Measurements from ENCODE around the gene HRAS. TPM values are rescaled to one million over a fixed set of nuclear protein-coding genes. Genes with fewer than 3 reads are reported as not detected.

The HRAS gene
- total RNA-seq, 2 donors from 2014 or later: 64.8 to 68.2 TPM

GRCh38 chr11:484616-485015 lies 50.8 kb downstream of the HRAS start:
- Histone ChIP-seq H3K36me3 (ENCODE audit: control insufficient read depth, insufficient read depth, low read length) (no peaks in the 10 kb centered on the region), H3K9me3 (ENCODE audit: control insufficient read depth, low read length) (no peaks in the 10 kb centered on the region), H3K9ac (ENCODE audit: extremely low read depth, low read length, poor library complexity, severe bottlenecking) (no peak overlapping the region), H3K4me1 (ENCODE audit: control insufficient read depth, insufficient read depth, low read length) (no peaks in the 10 kb centered on the region), H3K4me3 (ENCODE audit: low read length) (no peak overlapping the region), H3K27ac (ENCODE audit: low read depth, low read length) (no peak overlapping the region), H3K27me3 (ENCODE audit: control insufficient read depth, insufficient read depth, low read length, poor library complexity, severe bottlenecking) (no peaks in the 10 kb centered on the region)
- no peak for TF ChIP-seq CTCF (conservative IDR thresholded peaks at IDR 0.05)
- Mint-ChIP-seq H3K4me3 (no peak overlapping the region), H3K27ac (no peak overlapping the region), H3K9me3 (peaks cover 2% of the 10 kb centered on the region), H3K36me3 (ENCODE audit: low read depth) (peaks cover 29% of the 10 kb centered on the region), H3K27me3 (ENCODE audit: insufficient read depth) (no peaks in the 10 kb centered on the region), H3K4me1 (no peaks in the 10 kb centered on the region)
- 98 to 99% methylated on average over 38 of the region's 38 CpGs for WGBS, 2 experiments (ENCODE audit: insufficient coverage in 1 of 2, insufficient read length in 1 of 2)
- no peak for DNase-seq

Small RNAs within 50 kb of the gene (microRNA-seq; reads per million reads assigned to microRNA genes)
- 161 reads per million, percentile 80 among the genes with 10 or more reads in this experiment for gene MIR210 (ENCODE audit: borderline microRNAs expressed)

Other genes starting within 250 kb of the HRAS start
- 100 to 1,000 TPM; 129 to 186 TPM for gene PGGHG, start 246.4 kb downstream of the HRAS start, total RNA-seq
- gene IFITM5, start 236.1 kb downstream of the HRAS start, total RNA-seq: not detected
- 100 to 1,000 TPM; 262 to 367 TPM for gene IFITM2, start 227.8 kb downstream of the HRAS start, total RNA-seq
- gene IFITM1, start 221.5 kb downstream of the HRAS start, total RNA-seq: 100 to 1,000 TPM; 211 to 558 TPM
- 100 to 1,000 TPM; 257 to 389 TPM for gene IFITM3, start 214.7 kb downstream of the HRAS start, total RNA-seq
- gene B4GALNT4, start 166.1 kb downstream of the HRAS start, total RNA-seq: 100 to 1,000 TPM; 109 to 118 TPM
- 10 to 100 TPM; 35.4 to 44.8 TPM for gene PKP3, start 141.4 kb downstream of the HRAS start, total RNA-seq
- gene SIGIRR, start 120.6 kb downstream of the HRAS start, total RNA-seq: 10 to 100 TPM; 63.3 to 67.4 TPM
- gene ANO9, start 93.6 kb downstream of the HRAS start, total RNA-seq: 10 to 100 TPM; 16.8 to 17.8 TPM
- gene PTDSS2, start 85.3 kb downstream of the HRAS start, total RNA-seq: 10 to 100 TPM; 55.2 to 56.1 TPM
- 10 to 100 TPM; 42.7 to 43.2 TPM for gene RNH1, start 28.3 kb downstream of the HRAS start, total RNA-seq
- gene LRRC56, start 2.0 kb upstream of the HRAS start, total RNA-seq: 1 to 10 TPM; 3.0 to 4.3 TPM
- 10 to 100 TPM in 1 of 2 donors, 1 to 10 TPM in 1; 8.5 to 13.3 TPM for gene LMNTD2, start 25.2 kb upstream of the HRAS start, total RNA-seq
- 10 to 100 TPM; 34.2 to 36.3 TPM for gene RASSF7, start 25.4 kb upstream of the HRAS start, total RNA-seq
- 10 to 100 TPM; 43.4 to 48.0 TPM for gene PHRF1, start 40.9 kb upstream of the HRAS start, total RNA-seq
- 10 to 100 TPM in 1 of 2 donors, 1 to 10 TPM in 1; 9.3 to 16.8 TPM for gene IRF7, start 80.4 kb upstream of the HRAS start, total RNA-seq
- under 1 TPM; 0.13 to 0.27 TPM for gene CDHR5, start 89.4 kb upstream of the HRAS start, total RNA-seq
- gene SCT, start 91.6 kb upstream of the HRAS start, total RNA-seq: 1 to 10 TPM; 3.9 to 6.1 TPM
- gene DRD4, start 101.7 kb upstream of the HRAS start, total RNA-seq: 1 to 10 TPM; 1.8 to 2.7 TPM
- 10 to 100 TPM; 44.1 to 51.9 TPM for gene DEAF1, start 159.6 kb upstream of the HRAS start, total RNA-seq
- gene TMEM80, start 160.2 kb upstream of the HRAS start, total RNA-seq: 10 to 100 TPM; 13.2 to 19.1 TPM
- gene EPS8L2, start 170.7 kb upstream of the HRAS start, total RNA-seq: 10 to 100 TPM; 26.2 to 28.0 TPM
- 100 to 1,000 TPM; 177 to 221 TPM for gene TALDO1, start 211.9 kb upstream of the HRAS start, total RNA-seq
- 10 to 100 TPM; 57.2 to 63.2 TPM for gene GATD1, start 241.9 kb upstream of the HRAS start, total RNA-seq